ENCODE measurements around the gene ZSWIM5.

GRCh38 chr1:44985747-44986359, 220.6 kb downstream of the ZSWIM5 start:
- no peak for TF ChIP-seq CTCF (IDR thresholded peaks at IDR 0.05)
- no peak for TF ChIP-seq POLR2A (IDR thresholded peaks at IDR 0.05)
- no peak for TF ChIP-seq EP300 (IDR thresholded peaks at IDR 0.05)
- TF ChIP-seq POLR2AphosphoS5 (IDR thresholded peaks at IDR 0.05), result no peak

Measured in upper lobe of left lung (tissue), 4 donors.